ENCODE results near the gene MT3.

- TF ChIP-seq CTCF (conservative IDR thresholded peaks at IDR 0.05) (no peak), ZFX (IDR thresholded peaks at IDR 0.05) (no peak)
These were observed 24.4 kb downstream of the MT3 start for GRCh38 chr16:56613706-56614105.

All from C4-2B (cell line).